Osteoblast (primary cell): ENCODE measurements around the gene PDE9A. TPM values are rescaled to one million over a fixed set of nuclear protein-coding genes. Genes with fewer than 3 reads are reported as not detected.
A peak's percentile ranks its signal among the peaks of the same experiment; 100 is the strongest.

Experiments
- DNase-seq: peaks from one replicate; pipeline ENCODE4 v3.0.0; 2011; ENCODE audit warnings: low spot score, mixed read lengths; ENCODE audit not compliant: insufficient read length; ENCODE audit errors: missing footprints
- H2AFZ ChIP-seq: 2 replicates; pipeline ENCODE4 v1.6.0; 2011; ENCODE audit warnings: mild to moderate bottlenecking, low read length
- H3K27ac ChIP-seq: 2 replicates; pipeline ENCODE4 v1.5.1; 2011; ENCODE audit warnings: mild to moderate bottlenecking, low read depth, low read length, moderate library complexity
- H3K27me3 ChIP-seq: 2 replicates; pipeline ENCODE4 v1.6.0; 2012; ENCODE audit warnings: mild to moderate bottlenecking, control low read depth, inconsistent platforms, low read length, moderate library complexity; ENCODE audit not compliant: insufficient read depth
- H3K36me3 ChIP-seq: 2 replicates; pipeline ENCODE4 v1.5.1; 2011; ENCODE audit warnings: mild to moderate bottlenecking, low read length, control low read depth, moderate library complexity; ENCODE audit not compliant: insufficient read depth
- H3K4me1 ChIP-seq: 2 replicates; pipeline ENCODE4 v1.5.1; 2011; ENCODE audit warnings: mild to moderate bottlenecking, low read length, control low read depth, moderate library complexity; ENCODE audit not compliant: insufficient read depth
- H3K4me2 ChIP-seq: 2 replicates; pipeline ENCODE4 v1.6.0; 2011; ENCODE audit warnings: mild to moderate bottlenecking, low read length; ENCODE audit not compliant: insufficient read depth
- H3K4me3 ChIP-seq: fragments of 200-600 bp; sonication (generic); 3 replicates; pipeline ENCODE4 v1.5.1; 2012; ENCODE audit warnings: mild to moderate bottlenecking, low read length, inconsistent platforms; ENCODE audit not compliant: insufficient read depth
- H3K79me2 ChIP-seq: 2 replicates; pipeline ENCODE4 v1.6.0; 2012; ENCODE audit warnings: mild to moderate bottlenecking, low read length, control low read depth, inconsistent platforms; ENCODE audit not compliant: insufficient read depth
- H3K9me3 ChIP-seq: 2 replicates; pipeline ENCODE4 v1.5.1; 2011; ENCODE audit warnings: low read depth, low read length, control low read depth
- H4K20me1 ChIP-seq: 2 replicates; pipeline ENCODE4 v1.6.0; 2012; ENCODE audit warnings: mild to moderate bottlenecking, low read length, control low read depth; ENCODE audit not compliant: insufficient read depth
- CTCF ChIP-seq: IDR thresholded peaks from 2 replicates; pipeline ENCODE4 v1.5.1; 2011; ENCODE audit warnings: mild to moderate bottlenecking, low read depth, low read length, moderate library complexity; ENCODE audit errors: extremely low read depth
- total RNA-seq: library from RNA; depleted of rRNA; stranded (reverse); fragments of >200 nt; gene quantifications from 2 replicates; pipeline ENCODE4 v1.2.3, GENCODE V29; 2012

PDE9A gene
- total RNA-seq, 1 donor: 0.36 TPM

GRCh38 chr21:42746593-42747275, 93.3 kb downstream of the PDE9A start:
- Histone ChIP-seq H3K4me1 (no peaks in the 10 kb centered on the region), H3K79me2 (no peaks in the 10 kb centered on the region), H4K20me1 (no peaks in the 10 kb centered on the region), H3K9me3 (no peaks in the 10 kb centered on the region), H3K27ac (no peak overlapping the region), H3K36me3 (no peaks in the 10 kb centered on the region), H3K4me3 (no peak overlapping the region), H3K27me3 (peaks cover 6% of the 10 kb centered on the region), H2AFZ (no peak overlapping the region), H3K4me2 (no peak overlapping the region)
- TF ChIP-seq CTCF: no peak
- peak; percentile 29 for DNase-seq

- Histone ChIP-seq H3K4me1 (no peaks in the 10 kb centered on the region), H3K36me3 (no peaks in the 10 kb centered on the region), H3K27me3 (peaks cover 6% of the 10 kb centered on the region), H3K4me2 (no peak overlapping the region), H3K4me3 (no peak overlapping the region), H3K27ac (no peak overlapping the region), H3K9me3 (no peaks in the 10 kb centered on the region), H2AFZ (no peak overlapping the region), H4K20me1 (no peaks in the 10 kb centered on the region), H3K79me2 (no peaks in the 10 kb centered on the region)
- no peak for TF ChIP-seq CTCF
- DNase-seq: peak; percentile 57
These were observed 93.9 kb downstream of the PDE9A start for GRCh38 chr21:42747276-42747701.

GRCh38 chr21:42747746-42748351, 94.4 kb downstream of the PDE9A start:
- no peak overlapping the region for H3K4me2 ChIP-seq
- TF ChIP-seq CTCF: no peak
- H3K79me2 ChIP-seq: no peaks in the 10 kb centered on the region
- no peak overlapping the region for H3K27ac ChIP-seq
- H3K4me3 ChIP-seq: no peak overlapping the region
- no peaks in the 10 kb centered on the region for H3K36me3 ChIP-seq
- no peaks in the 10 kb centered on the region for H3K4me1 ChIP-seq
- peak; percentile 35 for DNase-seq
- no peaks in the 10 kb centered on the region for H4K20me1 ChIP-seq
- H3K27me3 ChIP-seq: peaks cover 6% of the 10 kb centered on the region
- H2AFZ ChIP-seq: no peak overlapping the region
- H3K9me3 ChIP-seq: no peaks in the 10 kb centered on the region

- no peaks in the 10 kb centered on the region for H4K20me1 ChIP-seq
- no peak for TF ChIP-seq CTCF
- H3K4me1 ChIP-seq: no peaks in the 10 kb centered on the region
- H3K27ac ChIP-seq: no peak overlapping the region
- H3K79me2 ChIP-seq: no peaks in the 10 kb centered on the region
- H3K9me3 ChIP-seq: no peaks in the 10 kb centered on the region
- H3K4me2 ChIP-seq: no peak overlapping the region
- H2AFZ ChIP-seq: no peak overlapping the region
- no peak for DNase-seq
- no peak overlapping the region for H3K4me3 ChIP-seq
- H3K27me3 ChIP-seq: peaks cover 6% of the 10 kb centered on the region
- no peaks in the 10 kb centered on the region for H3K36me3 ChIP-seq
These were observed 95.3 kb downstream of the PDE9A start for GRCh38 chr21:42748620-42749176.
